ENCODE data around the gene ITIH2.

The ITIH2 gene

GRCh38 chr10:7702288-7702812 is 766 bp upstream of the ITIH2 start:
- no peaks in the 10 kb centered on the region for H4K20me1 ChIP-seq (ENCODE audit: insufficient read depth, low read length)
- no peak overlapping the region for H3K4me3 ChIP-seq (ENCODE audit: low read length)
- H3K9ac ChIP-seq (ENCODE audit: low read length), result no peak overlapping the region
- TF ChIP-seq CTCF (IDR thresholded peaks at IDR 0.05; ENCODE audit: low read depth, low read length) (no peak), EZH2phosphoT487 (IDR thresholded peaks at IDR 0.05; ENCODE audit: low read depth) (no peak)
- H2AFZ ChIP-seq (ENCODE audit: low read depth, low read length), result no peak overlapping the region
- H3K36me3 ChIP-seq (replicated peaks; ENCODE audit: low read depth, low read length), result no peaks in the 10 kb centered on the region
- H3K27me3 ChIP-seq (ENCODE audit: low read depth, low read length), result peaks cover 31% of the 10 kb centered on the region
- H3K79me2 ChIP-seq (ENCODE audit: low read length), result no peaks in the 10 kb centered on the region
- no peak overlapping the region for H3K27ac ChIP-seq (ENCODE audit: low read length)
- H3K4me2 ChIP-seq (ENCODE audit: low read length), result no peak overlapping the region
- no peaks in the 10 kb centered on the region for H3K4me1 ChIP-seq (ENCODE audit: low read length)
- H3K9me3 ChIP-seq (ENCODE audit: insufficient read depth, low read length), result no peaks in the 10 kb centered on the region

- no peaks in the 10 kb centered on the region for H4K20me1 ChIP-seq (ENCODE audit: insufficient read depth, low read length)
- H3K4me3 ChIP-seq (ENCODE audit: low read length), result no peak overlapping the region
- no peak overlapping the region for H3K4me2 ChIP-seq (ENCODE audit: low read length)
- H3K4me1 ChIP-seq (ENCODE audit: low read length), result no peaks in the 10 kb centered on the region
- no peak for TF ChIP-seq EZH2phosphoT487 (IDR thresholded peaks at IDR 0.05; ENCODE audit: low read depth)
- no peak for TF ChIP-seq CTCF (IDR thresholded peaks at IDR 0.05; ENCODE audit: low read depth, low read length)
- no peaks in the 10 kb centered on the region for H3K36me3 ChIP-seq (replicated peaks; ENCODE audit: low read depth, low read length)
- H3K9ac ChIP-seq (ENCODE audit: low read length), result no peak overlapping the region
- H2AFZ ChIP-seq (ENCODE audit: low read depth, low read length), result no peak overlapping the region
- H3K79me2 ChIP-seq (ENCODE audit: low read length), result no peaks in the 10 kb centered on the region
- no peak overlapping the region for H3K27ac ChIP-seq (ENCODE audit: low read length)
- no peaks in the 10 kb centered on the region for H3K9me3 ChIP-seq (ENCODE audit: insufficient read depth, low read length)
- peaks cover 31% of the 10 kb centered on the region for H3K27me3 ChIP-seq (ENCODE audit: low read depth, low read length)
Observed at GRCh38 chr10:7704071-7705016, 1.2 kb downstream of the ITIH2 start.

GRCh38 chr10:7705341-7705740 is 2.2 kb downstream of the ITIH2 start:
- H3K4me2 ChIP-seq (ENCODE audit: low read length), result no peak overlapping the region
- H3K4me1 ChIP-seq (ENCODE audit: low read length), result no peaks in the 10 kb centered on the region
- no peak overlapping the region for H3K27ac ChIP-seq (ENCODE audit: low read length)
- no peaks in the 10 kb centered on the region for H3K36me3 ChIP-seq (replicated peaks; ENCODE audit: low read depth, low read length)
- H3K27me3 ChIP-seq (ENCODE audit: low read depth, low read length), result peaks cover 31% of the 10 kb centered on the region
- H3K79me2 ChIP-seq (ENCODE audit: low read length), result no peaks in the 10 kb centered on the region
- H3K9ac ChIP-seq (ENCODE audit: low read length), result no peak overlapping the region
- H3K9me3 ChIP-seq (ENCODE audit: insufficient read depth, low read length), result no peaks in the 10 kb centered on the region
- H3K4me3 ChIP-seq (ENCODE audit: low read length), result no peak overlapping the region
- H4K20me1 ChIP-seq (ENCODE audit: insufficient read depth, low read length), result no peaks in the 10 kb centered on the region
- no peak for TF ChIP-seq CTCF (IDR thresholded peaks at IDR 0.05; ENCODE audit: low read depth, low read length)
- no peak overlapping the region for H2AFZ ChIP-seq (ENCODE audit: low read depth, low read length)

GRCh38 chr10:7706534-7707073 is 3.5 kb downstream of the ITIH2 start:
- Histone ChIP-seq H3K4me3 (ENCODE audit: low read length) (no peak overlapping the region), H3K9ac (ENCODE audit: low read length) (no peak overlapping the region), H3K9me3 (ENCODE audit: insufficient read depth, low read length) (no peaks in the 10 kb centered on the region), H3K36me3 (replicated peaks; ENCODE audit: low read depth, low read length) (no peaks in the 10 kb centered on the region), H3K27me3 (ENCODE audit: low read depth, low read length) (peaks cover 31% of the 10 kb centered on the region), H4K20me1 (ENCODE audit: insufficient read depth, low read length) (no peaks in the 10 kb centered on the region), H3K79me2 (ENCODE audit: low read length) (no peaks in the 10 kb centered on the region), H3K4me2 (ENCODE audit: low read length) (no peak overlapping the region), H2AFZ (ENCODE audit: low read depth, low read length) (no peak overlapping the region), H3K27ac (ENCODE audit: low read length) (no peak overlapping the region), H3K4me1 (ENCODE audit: low read length) (no peaks in the 10 kb centered on the region)
- TF ChIP-seq EZH2phosphoT487 (IDR thresholded peaks at IDR 0.05; ENCODE audit: low read depth), result no peak
- TF ChIP-seq CTCF (IDR thresholded peaks at IDR 0.05; ENCODE audit: low read depth, low read length), result no peak
